Medulla oblongata (tissue), 1 donor: ENCODE measurements around the gene NEUROD2.

ENCODE experiments used
- DNase-seq: peaks from one replicate; pipeline ENCODE4 v3.0.0-alpha.2; 2015; ENCODE audit errors: extremely low spot score

The NEUROD2 gene

DNA sequence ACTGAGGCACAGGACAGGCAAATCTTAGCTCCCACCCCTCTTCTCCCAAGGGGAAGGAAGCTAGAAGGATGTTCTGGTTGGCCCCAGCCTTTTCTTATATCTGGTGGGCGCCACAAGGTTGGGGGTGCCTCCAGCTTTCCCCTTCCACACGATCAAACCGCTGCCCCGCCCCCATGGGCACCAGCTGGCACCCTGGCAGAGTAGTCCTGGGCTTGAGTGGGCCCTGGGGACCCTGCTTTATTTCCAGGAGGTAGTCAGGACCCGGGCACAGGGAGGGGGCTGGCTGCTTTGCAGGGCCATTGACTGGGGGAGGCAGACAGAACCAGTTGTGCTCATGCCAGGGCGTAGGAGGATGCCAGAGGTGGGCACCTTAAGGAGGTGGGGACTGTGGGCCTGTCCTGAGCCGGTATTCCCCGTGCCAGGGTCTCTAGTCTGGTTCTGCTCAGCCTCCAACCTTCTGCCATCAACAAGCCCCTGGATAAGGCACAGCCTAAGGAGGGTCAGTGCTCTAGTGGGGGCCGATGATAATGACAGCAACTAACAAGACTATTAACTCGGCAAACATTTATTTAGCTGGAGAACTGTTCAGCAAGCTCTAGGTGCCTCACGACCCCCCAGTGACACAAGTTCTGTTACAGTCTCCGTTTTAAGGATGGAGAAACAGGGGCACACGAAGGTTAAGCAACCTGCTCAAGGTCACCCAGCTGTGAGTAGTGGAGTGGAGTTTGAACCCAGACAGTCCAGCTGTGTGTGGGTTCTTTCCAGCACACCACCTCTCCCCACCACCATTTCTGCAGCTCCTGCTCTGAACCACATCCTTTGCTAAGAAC is 11.5 kb upstream of the NEUROD2 start:
- DNase-seq, result no peak

DNA sequence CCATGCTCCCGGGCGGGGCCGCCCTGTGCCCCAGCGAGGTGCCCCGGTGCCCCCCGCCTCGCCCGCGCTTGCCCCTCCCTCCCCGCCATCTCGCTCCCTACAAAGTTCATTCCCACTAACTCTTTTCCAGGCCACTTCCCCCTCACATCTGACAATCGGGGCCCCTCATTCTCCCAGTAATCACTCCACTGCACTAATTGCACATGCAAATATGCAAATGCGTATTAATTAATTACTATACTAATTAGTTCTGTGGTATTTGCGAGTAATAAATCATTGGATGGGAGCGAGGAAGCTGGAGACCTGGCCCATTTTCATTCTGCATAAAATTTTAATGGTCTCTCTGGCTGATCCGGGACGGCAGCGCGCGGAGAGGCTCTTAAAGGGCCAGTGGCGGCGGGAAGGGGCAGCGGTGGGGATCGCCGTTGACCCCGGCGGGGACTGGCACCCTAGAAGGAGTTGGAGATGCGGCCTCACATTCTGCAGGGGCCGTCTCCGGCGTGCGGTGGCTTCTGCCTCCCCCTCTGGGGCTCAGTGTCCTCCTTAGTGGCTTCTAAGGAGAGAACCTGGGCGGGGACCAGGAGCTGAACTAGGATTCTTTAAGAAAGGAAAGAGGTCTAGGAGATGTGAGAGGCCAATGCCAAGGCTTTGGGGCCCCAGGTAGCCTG is 10.7 kb upstream of the NEUROD2 start:
- no peak for DNase-seq

DNA sequence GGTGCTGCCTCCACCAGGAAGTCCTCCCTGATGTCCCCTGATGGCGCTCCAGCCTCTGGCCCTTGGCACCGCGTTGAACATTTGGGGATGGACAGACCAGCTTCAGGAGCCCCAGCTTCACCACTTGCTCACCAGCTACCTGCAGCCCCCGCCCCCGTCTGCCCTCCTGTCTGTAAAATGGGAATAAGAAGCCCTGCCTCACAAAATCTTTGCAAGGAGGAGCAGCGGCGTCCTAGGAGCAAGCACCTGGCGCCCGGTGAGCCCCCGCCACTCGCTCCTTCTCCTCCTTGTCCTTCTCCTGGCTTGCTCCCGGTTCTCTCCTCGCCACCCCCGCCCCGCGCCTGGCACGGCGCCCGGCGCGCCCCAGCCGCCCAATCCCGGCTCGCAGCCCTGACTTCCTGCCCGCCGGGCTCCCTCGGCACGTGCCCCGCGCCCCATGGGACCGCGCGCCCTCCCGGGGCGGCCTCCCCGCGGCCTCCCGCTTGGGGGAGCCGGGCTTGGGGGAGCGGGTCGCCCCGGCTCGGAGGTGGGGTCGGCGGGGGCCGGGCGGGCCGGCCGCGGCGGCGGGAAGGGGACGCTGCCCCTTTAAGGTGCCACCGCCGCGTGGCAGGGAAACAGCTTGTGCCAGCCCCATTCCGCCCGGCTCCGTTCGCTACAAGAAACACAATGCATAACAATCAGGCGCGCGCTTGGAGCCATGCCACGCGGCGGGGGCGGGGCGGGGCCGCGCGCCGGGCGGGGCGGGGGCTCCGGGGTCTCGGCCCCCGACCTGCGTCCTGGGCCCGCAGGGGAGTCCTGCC is 9.9 kb upstream of the NEUROD2 start:
- no peak for DNase-seq

DNA sequence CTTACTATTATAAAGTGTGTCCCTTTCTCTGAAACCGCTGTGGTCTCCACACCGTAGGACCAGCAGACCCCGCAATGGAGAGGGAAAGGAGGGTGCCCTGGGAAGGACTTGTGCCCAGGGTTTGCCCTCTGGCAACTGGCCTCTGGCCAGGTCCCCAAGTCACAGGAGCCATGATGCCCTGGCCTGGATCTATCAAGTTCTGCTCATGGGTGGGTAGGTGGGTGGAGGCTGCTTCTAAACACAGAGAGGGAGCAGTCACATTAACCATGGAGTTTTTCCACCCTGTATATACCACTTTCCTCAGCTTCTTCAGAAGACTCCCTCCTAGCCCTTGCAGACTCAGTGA is 9.4 kb upstream of the NEUROD2 start:
- no peak for DNase-seq

DNA sequence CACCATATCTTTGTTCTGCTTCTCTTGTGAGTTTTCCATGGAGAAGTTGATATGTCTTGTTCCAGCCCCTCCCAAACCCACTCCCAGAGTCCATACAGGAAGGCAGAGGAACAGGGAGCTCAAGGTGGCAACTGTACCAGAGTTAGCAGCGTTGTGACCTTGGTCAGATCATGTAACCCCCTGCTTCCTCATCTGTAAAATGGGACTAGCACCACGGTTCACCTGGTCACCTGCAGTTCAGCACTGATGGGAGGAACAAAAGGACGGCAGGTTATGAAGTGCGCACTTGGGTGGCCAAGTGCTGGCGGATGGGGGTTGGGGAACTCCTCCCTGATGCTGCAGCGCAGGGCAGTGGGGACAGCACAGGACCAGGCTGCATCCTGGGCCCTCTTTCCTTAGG is 7.7 kb upstream of the NEUROD2 start:
- DNase-seq, result no peak

DNA sequence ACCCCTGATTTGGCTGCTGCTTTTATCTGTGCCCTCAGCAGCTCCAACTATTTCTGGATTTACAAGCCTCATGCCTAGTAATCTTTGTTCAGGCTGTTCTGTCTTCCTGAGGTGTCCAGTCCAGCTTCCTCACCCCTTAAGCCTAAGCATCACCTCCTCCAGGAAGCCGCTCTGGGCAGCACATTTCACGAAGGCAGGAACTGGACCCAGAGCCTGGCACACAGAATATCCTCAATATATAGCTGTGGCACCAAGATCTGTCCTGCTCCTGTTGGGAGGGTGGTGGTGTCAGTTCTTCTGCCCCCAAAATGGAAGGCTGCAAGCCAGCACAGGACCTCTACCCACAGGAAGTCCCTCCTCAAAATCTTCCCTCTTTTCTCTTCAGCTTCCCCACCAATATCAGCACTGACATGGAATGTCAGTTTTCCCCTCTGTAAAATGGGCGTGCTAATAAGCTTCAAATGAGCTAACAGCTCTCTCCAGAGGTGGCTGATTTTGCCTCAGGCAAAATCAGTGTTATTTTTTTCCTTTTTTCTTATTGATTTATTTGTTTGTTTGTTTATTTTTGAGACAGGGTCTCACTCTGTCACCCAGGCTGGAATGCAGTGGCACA is 6.9 kb upstream of the NEUROD2 start:
- no peak for DNase-seq

DNA sequence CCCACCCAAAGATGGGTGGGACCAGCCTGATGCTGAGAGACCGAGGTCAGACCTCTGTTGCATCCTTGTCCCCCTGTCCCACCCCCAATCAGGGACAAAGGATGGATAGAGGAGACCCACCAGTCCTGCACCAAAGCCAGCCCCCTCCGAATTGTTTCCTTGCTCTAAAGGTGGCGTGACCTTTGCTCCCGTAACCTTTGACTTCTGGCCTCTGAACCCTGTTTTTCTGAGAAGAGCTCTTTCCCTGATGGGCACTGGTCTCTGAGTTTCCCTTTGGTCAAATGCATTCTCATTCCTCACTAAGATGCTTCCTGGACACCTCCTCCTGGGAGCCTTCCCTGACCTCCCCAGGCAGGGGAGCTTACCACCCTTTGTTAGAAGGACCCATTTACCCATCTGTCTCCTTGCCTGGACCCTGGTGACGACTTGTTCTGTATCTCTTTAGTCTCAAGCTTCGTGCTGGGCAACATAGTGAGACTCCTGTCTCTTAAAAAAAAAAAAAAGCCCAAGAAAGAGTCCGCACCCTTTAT is 5.3 kb upstream of the NEUROD2 start:
- DNase-seq, result no peak

DNA sequence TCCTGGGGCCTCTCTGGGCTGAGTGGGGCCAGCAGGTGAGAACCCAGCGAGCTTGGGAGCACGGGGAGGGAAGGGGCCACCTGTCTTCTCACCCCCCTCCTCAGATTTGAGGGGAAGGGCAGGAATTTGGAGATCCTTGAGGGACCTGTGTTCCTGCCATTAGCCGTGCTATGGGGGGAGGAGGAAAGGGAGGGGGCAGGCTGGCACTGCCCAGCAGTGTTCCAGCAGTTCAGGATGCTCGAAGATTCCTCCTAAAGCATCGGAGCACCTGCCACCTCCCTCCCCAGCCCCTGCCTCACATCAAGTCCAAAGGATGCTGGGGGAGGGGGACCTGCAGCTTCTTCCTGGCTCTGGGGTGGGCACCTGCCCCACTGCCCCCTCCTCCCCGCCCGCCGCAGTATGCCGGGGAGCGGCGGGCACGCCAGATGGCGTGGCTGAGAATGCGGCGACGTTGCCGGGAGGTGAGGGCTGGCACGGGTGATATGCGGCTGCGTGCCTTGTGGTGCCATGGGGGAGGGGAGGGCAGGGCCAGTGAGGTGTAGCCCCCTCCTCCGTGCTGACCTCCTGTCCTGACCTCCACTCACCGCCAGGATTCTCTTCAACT is 4.7 kb upstream of the NEUROD2 start:
- no peak for DNase-seq

DNA sequence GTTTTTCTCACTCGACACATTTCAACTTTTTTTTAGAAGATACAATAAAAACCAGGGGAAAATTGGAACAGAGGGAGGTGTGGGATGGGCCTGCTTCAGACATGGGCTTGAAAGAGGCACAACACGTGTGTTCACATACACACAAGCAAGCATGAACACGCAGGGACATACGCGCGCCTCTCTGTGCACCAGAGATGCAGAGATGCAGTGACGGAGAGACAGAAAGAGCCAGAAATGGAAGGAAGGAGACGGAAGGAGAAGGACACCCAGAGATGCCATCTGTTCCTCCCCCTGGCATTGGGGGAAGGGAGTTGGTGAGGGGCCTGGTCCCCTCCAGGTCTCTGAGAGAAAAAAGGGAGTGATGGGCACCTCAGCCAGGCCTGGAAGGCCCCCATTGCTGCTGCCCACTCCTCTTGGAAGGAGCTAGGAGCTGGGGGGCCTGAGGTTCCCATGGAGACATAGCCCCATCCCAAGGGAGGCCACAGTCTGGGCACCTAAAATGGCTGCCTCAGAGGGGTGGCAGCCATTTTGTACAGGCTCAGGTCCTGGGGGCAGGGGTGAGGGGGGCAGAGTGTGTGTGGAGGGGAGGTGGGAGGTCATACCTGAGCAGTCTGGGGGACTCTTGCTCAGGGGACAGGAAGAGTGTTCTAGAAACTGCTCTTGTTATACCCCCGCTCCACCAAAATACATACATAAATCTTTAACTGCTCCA is 3.8 kb upstream of the NEUROD2 start:
- DNase-seq, result no peak

DNA sequence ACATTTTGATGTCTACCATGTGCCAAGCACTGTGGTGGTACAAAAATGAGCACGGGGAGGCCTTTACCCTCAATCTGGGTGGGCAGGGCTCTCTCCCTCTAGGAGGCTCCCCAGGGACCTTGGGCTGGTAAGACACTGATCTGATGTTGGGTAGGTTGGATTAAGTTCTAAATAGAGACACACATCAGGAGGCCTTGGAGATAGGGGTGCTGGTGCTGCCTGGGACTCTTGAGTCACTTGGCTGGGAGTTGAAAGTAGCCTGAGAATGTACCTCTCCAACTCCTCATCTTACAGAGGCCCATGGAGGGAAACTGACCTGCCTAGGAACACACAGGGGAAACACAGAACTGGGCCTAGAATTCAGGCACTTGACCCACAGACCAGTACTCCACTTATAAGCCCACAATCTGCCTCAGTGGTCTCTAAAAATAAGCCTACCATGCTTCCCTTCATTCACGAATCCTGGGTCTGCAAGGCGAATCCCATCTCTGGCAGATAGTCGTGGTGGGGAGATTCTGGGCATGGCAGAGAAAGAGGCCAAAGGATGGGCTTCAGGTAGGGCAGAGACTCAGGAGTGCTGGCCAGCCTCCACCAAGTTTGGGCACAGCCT is 1.8 kb upstream of the NEUROD2 start:
- DNase-seq, result no peak

DNA sequence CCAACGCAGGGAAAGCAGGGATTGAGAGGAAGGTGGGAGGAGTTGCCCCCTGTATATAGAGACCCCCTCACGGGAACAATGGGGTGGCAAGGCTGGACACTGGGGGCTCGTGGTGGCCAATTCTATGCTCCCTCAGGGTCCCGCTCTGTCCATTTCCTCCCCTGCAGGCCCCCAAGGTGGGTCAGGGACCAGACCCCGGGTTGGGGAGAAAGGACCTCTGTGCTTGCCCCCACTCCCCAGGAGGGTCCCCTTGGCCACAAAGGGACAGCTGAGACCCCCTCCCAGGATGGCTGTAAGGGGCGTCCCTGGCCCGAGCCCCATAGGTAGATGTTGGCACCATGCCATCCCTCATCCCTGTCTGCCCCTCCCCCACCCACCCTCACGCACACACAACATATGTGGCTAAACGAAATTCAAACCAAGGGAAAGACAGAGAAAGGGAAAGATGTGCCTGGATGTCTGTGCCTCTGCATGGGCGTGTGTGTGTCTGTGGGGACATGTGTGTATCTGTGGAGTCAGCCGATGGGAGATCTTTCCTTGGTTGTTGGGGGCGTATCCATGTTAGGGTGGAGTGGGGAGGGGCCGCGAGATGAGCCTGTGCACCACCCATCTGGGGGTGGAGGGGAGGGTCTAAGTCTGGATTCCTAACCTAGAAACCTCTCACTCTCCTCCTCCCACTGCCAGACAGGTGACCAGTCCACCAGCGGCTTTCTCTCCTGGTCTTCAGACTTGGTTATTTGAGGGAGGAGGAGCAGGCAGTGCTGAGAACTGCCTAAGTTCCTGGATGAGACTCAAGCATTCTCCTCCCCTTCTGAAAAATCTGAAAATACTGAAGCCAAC is 642 bp upstream of the NEUROD2 start:
- no peak for DNase-seq

DNA sequence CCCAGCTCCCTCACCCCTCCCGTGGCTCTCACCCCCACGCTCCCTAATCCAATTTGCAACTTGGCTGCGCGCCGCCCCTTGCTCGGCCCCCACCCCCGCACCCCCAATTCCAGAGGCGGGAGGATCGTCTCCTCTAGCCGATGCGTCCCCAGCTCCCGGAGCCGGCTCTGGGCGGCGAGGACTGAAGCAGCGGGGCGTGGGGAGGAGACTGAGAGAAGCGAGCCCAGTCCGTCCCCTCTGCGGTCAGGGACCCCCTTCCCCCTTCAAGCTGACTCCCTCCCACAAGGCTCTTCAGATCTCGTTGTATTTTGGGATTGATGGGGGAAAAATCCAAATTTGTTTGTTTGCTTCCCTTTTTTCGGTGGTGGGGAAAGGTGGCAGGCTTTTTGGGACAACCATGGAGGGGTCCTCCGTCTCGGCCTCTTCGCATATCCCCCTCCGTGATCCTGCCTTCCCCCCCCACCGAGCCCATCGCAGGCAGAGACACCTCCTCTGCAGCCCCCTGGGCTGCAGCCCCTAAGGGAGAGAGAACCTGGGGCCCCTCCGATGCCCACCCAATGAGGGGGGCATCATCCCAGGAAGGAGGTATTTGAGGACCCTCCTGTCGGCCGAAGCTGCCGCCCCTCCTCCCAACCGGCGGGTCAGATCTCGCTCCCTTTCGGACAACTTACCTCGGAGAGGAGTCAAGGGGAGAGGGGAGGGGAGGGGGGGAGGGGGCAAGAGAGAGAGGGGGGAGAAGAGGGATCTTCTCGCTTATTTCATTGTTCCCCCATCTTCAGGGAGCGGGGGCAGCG is 466 bp downstream of the NEUROD2 start:
- DNase-seq, result no peak

DNA sequence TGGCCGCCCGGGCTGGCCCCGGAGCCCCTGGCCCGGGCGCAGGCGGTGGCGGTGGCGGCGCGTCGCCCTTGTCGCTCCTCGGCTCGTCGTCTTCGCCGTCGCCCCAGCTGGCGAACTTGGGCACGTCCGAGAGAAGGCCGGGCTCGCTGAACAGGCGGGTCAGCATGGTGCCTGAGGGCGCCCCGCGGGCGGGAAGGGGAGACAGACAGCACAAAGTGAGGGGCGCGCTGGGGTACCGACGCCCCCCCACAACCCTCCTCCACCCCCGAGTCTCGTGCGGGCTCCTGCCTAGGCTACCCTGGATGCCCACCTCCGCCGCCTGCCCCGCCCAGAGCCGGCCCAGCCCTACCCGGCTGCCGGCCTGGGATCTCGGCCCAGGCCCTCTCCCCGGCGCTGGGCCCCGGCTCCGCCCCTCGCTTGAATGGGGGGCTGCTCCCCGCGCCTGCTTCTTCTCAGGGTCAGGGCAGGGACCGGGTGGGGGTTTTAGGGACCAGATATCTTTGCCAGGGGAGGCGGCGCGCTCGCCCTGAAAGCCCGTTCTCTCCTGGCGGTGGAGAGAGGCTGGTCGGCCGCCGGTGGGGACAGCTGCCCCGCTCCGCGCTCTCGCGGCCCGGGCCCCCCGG is 1.2 kb downstream of the NEUROD2 start:
- DNase-seq, result no peak

DNA sequence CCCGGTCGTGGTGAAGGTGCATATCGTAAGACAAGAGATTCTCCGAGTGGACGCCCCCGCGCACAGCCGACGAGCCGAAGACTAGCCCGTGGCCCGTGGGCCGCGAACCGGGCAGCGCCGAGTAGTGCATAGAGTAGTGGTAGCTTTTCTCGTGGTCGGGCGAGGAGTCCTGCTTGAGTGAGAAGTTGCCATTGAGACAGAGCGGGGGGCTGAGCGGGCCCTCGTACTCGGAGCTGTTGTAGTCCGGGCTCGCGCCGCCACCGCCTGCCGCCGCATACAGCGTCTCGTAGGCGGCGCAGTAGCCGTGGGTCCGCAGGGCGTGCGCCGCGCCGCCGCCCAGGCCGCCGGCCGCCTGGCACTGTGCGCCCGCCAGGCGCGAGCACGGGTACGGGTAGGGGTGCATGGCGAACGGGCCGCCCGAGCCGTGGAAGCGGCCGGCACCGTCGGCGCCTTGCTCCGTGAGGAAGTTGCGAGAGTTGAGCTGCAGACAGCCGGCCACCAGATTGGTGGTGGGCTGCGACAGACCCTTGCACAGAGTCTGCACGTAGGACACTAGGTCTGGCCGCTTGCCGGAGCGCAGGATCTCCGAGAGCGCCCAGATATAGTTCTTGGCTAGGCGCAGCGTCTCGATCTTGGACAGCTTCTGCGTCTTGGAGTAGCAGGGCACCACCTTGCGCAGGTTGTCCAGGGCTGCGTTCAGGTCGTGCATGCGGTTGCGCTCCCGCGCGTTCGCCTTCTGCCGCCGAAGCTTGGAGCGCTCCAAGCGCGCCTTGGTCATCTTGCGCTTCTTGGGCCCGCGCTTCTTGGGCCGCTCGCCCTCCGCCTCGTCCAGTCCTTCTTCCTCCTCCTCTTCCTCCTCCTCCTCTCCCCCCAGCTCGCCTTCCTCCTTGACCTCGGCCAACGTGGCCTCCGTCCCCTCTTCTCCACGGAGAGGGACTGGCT is 2.0 kb downstream of the NEUROD2 start:
- no peak for DNase-seq

DNA sequence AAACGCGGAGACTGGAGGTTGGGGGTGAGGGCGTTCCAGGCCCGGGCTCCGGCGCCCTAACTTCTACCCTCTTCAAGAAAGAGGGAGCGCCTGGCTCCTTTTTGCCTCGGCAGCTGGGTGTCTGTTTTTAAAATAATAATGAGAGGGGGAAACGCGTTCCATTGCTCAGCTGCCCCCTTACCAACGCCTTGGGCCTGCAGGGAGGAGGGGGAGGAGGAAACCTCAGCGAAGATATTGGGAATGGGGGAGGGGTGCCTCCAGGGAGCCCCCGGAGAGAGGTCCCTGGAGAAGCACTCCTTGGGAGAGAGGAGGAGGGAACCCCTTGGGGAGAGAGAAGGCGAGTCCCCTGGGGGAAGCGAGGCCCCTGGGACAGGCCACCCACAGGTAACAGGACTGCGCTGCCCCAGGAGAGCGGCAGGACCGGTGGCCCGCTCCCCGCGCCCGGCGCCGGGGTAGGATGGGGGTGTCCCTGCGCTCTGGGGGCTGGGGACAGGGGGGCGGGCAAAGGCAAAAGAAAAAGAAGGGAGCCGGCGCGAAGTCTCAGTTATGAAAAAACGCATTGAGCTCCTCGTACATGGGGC is 2.7 kb downstream of the NEUROD2 start:
- DNase-seq, result no peak

DNA sequence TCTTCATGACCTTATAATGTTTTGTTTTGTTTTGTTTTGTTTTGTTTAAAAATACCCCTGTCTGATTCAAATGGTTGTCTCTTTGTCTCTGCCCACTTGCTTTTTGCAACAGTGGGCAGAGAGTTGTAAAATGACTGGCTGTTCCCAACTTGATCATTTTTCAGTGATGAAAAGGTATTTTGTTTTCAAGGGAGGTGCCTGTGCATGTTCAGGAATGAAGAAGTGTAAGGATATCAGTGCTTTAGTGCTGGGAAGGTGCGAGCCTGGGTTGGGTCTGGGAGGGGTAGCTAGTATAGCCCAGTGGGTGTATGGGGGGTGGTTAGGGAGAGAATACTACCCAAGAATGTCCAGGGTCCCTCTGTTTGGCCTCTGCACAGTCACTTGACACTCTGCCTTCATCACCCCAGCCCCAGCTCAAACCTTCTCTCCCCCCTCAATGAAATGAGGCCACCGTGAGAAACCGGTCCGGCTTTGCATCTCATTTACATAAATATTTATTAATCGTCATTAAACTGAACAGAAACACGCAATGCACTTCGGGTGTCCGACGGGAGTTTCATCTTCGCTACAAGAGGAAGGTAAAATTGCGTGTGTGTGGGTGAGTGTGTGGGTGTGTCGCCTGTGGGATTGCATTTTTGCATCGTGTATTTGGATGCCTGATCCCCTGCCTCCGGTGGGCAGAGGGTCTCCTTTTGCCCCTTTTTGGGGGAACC is 4.3 kb downstream of the NEUROD2 start:
- DNase-seq, result no peak
